OCI-LY1 (cell line): Measurements from ENCODE around the gene DUSP22.

Source experiments
- CTCF ChIP-seq: fragments of 200-600 bp; sonication (generic), shearing (Covaris generic); IDR thresholded peaks from 2 replicates; pipeline ENCODE4 v1.5.1; 2017; ENCODE audit warnings: mild to moderate bottlenecking, antibody characterized with exemption, low read length, moderate library complexity, mixed read lengths
- EZH2 ChIP-seq: fragments of 200-600 bp; sonication (generic), shearing (Covaris generic); IDR thresholded peaks from 2 replicates; pipeline ENCODE4 v1.8.0; 2017; ENCODE audit warnings: borderline replicate concordance, mixed run types, mild to moderate bottlenecking, antibody characterized with exemption, low read length, moderate library complexity, mixed read lengths

- TF ChIP-seq CTCF (no peak), EZH2 (no peak)
These were observed 39.6 kb downstream of the DUSP22 start for GRCh38 chr6:331622-332521.
